Amniotic stem cell (primary cell): Measurements from ENCODE around the gene PDE11A.
"Not testable (repeated sequence)": the region's sequence is repeated elsewhere in the genome, so short reads cannot be mapped to it uniquely, and the experiment has no call there.

ENCODE experiments used
- DNase-seq: peaks from one replicate; lab custom pipeline; 2025; lab: John Stamatoyannopoulos, UW

Gene PDE11A

DNA sequence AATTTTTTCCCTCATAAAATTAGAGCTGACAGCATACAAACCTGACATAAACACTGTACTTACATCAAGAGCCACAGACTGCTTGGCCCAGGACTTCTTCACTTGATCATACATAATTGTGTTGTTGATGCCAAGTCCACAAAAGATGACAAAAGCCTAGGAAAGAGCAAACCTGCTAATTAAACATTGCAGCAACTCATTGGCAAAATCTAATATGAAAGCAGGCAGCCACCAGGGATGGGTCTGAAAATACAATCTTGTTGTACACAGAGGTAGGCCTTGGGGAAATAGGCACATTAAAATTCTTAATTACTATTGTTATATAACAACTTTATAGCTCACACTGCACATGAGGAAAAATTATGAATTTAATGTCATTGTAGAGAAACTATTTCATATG lies 255.8 kb downstream of the PDE11A start:
- DNase-seq, result no peak

DNA sequence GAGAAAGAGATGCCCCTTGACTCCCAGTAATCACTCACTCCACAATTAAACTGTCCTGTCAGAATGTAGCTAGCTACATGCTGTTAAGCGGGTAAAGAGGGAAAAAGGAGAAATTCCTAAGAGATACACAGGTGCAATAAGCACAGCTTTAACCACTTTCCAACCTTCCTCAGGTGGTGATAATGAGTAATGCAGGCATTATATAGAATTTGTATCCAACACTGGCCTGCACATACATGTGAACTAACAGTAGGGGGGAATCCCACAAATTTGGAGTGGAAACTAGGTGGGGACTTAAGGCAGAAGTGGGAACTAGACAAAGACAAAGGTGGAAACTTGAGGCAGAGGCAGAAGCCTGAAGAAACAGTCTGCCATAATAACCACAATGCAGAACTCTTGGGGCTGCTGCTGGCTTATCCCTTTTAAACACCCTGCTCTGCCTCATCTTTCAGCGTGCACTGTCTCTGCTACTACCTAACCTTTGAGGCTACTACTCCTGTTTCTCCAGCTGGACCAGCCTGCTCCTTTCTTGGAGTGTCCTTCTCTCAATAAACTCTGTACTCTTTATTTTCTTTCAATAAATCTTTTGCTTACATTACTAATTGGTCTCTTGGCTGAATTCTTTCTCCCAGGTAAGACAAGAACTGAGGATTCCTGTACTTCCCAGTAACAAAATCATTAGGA lies 259.7 kb downstream of the PDE11A start:
- DNase-seq, result no peak

DNA sequence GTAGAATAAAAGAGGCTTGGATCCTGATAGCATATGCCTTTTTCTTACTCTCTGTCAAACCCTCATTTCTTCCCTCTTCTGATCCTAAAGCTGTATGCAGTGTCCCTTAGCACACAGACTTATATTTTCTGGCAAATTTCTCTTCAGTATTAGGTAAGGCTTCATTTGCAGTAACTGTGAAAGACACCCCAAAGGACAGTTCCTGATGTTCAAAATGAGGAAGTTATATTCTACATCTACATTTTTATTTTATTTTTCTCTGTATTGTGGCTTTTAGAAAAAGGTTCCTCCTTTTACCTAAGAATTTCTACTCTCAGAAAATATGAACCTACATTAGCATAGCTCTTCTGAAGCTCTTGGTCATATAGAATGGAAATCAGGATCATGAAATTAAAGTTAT lies 261.7 kb downstream of the PDE11A start:
- DNase-seq, result no peak

DNA sequence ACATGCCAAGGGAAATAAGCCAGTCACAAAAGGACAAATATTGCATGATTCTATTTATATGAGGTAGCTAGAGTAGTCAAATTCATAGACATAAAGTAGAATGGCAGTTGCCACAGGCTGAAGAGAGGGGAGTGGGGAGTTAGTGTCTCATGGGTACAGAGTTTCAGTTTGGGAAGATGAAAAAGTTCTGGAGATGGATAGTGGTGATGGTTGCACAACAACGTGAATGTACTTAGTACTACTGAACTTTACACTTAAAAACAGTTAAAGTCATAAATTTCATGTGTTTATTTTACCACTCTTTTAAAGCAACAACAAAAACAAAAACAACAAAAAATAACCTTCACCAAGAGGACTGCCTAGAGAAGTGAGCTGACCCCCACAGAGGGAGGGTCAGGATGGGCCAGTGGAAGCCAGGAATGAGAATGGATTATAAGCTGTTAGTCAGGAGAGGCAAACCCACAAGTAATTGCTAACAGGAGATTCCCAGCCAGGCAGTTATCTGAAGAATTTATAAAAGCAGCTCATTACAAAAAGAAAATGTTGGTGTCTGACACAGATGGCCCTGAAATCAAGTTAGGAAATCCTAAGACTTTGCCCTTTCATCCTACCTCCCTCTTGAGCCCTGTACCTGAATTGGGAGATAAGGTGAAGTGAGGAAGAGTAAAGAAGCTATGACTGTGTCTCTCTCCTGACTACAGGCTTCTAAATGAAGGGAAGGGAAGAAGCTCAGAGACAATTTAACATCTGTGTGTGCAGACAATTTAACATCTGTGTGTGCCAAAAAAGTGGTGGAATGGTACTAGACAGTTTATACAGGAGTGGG lies 263.4 kb downstream of the PDE11A start:
- no peak for DNase-seq

DNA sequence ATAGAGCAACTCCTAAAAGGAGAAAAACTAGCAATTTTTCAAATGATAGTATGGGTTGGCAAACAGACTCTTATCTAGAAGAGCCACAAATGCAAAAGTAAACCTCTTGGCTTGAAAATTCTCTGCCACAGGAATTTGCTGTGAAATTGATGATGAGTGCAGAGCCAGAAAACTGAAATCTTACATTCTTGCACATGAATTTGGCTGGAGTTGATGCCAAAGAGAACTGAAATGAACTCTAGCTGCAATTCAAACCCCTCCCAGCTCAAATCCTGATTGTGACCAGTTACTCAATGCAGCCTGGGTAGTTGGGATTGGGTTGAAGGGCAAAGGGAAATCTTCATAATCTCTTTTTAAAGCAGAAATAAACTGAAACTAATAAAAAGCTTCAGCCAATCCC lies 266.6 kb downstream of the PDE11A start:
- DNase-seq, result no peak

DNA sequence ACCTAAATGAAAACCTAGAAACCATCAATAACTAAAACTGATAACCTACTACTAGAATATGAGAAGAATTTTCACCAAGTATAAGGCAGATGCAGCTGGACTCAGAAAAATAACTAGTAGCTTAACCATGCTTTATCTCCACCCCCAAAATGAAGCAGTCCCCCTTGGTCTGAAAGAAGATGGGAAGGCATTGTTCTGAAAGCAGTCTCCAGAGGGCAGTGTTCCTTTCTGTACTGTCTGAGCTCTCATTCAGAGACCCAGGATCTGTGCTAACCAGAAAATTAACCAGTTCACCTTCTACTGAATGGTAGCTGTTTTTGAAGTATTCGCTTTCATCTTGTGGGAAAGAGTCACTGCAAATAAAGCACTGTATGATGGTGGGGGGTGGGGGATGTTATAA lies 273.0 kb downstream of the PDE11A start:
- no peak for DNase-seq

DNA sequence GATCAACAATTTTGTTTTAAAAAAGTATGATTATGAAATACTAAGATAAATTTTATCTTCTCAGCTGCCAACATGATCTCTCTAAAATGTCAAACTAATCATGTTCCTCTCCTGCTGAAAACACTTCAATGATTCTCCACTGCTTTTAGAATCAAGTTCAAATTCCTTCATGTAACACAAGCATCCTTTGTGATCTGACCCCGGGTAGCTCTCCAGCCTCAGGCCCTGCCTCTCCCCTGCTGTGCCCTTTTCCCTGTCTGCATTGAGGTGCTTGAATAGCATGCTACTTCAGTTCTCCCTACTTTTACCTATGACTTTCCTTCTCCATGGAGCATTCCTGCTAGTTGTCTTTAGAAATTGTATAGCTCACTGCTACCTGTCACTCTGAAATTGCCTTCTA lies 274.8 kb downstream of the PDE11A start:
- DNase-seq, result no peak

DNA sequence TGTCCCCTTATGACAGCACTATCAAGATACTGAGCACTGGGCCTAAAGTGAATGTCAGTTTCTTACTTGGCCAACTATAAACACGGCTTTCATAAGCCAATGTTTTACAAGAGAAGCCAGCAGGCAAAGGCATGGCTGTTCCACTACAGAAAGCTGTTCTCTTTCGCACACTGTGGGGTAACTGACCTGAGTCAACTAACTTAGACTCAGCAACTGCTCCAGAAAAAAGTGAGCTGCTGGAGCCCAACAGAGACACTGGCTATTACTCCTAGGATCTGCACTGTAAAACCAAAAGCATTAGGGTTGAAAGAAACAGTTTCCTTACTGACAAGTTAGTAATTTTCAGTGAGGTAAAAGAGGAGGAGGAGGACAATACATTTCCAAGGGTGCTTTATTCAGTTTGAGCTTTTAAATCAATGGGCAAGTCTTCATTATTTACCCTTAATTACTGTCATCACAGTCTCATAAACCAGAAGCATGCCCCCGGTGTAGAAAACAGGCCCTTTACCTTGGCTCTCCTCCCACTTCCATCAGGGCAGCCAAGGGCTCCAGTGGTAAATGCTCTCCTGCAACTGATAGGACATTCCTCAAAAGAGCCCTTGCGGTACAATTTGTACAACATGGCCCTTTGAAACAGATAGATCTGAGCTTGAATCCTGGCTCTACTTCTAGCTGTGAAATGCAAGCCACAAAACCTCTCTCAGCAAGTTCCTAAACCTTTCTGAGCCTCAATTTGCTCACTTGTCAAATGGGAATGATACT lies 275.7 kb downstream of the PDE11A start:
- no peak for DNase-seq

DNA sequence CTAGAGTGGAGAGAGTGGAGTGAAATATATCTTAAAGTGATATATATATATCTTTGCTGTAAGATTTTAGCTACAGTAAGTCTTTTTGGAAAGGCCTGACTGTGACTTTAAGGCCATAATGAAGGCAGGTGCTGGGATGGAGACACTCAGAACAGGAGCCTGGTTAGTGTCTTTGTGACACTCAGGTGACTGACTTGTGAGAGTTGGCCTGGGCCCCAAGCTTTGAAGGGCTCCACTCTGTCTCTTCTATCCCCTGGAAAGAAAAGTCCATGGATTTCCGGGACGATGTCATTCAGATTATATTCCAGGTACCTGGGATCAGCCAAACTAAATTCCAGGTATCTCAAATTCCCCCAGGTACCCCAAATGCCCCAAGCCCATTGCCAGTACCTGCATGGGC lies 276.6 kb downstream of the PDE11A start:
- no peak for DNase-seq

DNA sequence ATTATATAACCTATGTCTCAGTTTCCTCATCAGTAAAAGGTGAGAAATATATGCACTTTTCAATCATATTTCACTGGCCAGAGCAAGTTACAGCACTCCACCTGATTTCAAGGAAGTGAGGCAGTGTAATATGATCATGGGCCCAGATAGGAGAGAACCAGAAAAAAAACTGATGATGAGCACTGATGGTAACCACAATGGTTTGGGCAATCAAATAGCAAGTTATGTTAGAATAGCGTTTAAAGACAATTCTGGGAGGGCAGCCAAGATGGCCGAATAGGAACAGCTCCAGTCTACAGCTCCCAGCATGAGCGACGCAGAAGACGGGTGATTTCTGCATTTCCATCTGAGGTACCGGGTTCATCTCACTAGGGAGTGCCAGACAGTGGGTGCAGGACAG lies 287.4 kb downstream of the PDE11A start:
- not testable (repeated sequence) for DNase-seq

DNA sequence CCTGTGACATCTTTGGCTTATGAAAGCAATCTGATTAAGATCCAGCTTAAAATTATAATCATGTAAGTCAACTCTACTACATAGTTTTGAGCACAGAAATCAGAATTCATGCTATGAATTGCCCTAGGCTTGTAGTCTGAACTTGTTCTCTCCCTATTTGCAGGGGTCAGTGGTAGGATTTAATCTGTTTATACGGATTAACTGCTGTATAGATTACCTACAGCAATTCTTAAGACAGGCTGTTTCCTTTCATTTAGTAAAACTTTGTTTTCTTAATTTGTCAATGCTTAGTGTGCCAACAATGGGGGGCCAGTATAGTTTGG lies 287.9 kb downstream of the PDE11A start:
- DNase-seq, result no peak

DNA sequence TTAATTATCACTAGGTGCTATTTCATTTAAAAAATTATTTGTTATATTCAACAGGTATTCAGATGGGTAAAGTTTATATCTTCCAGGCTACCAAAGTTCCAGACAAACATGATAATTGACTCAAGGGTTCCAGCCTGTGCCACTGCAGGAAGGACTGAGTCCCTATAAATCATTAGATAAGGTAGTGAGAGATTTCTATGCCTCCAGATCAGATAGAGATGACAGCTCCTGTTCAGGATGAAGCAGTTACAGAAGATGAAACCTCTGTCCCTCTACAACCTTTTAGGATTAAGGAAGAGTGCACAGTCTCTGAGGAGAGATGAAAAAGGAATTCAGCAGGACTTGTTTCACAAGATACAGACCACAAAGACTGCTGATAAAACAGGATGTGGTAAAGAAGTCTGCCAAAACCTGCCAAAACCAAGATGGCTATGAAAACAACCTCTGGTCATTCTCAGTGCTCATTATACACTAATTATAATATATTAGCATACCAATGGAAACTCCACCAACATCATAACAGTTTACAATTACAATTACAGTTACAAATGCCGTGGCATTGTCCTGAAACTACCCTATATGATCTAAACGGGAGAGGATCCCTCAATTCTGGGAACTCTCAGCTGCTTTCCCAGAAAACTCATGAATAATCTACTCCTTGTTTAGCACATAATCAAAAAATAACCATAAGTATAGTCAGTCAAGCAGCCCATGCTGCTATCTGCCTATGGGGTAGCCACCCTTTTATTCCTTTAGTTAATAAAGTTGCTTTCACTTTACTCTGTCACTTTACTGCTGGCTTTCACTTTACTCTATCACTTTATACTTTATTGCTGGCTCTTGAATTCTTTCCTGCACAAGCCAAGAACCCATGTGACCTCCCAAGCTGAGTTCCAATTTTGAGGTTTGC lies 288.5 kb downstream of the PDE11A start:
- DNase-seq, result no peak

DNA sequence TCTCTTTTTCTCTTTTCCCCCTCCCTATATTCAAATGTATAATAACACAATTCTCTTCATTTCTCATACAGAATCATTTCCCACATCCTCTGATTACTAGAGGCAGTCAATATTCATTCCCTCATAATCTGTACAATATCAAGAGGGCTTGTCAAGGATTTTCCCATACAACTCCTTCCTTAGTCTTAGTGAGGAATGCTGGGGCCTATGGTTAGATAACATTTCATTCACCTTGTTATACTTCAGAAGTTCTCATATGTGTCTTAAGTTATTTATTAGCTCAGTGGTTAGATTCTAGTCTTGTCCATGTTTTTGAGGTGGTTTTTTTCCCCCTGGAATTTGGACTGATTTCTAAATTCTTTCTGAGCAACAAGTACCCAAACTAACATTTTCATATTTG lies 289.5 kb downstream of the PDE11A start:
- no peak for DNase-seq

DNA sequence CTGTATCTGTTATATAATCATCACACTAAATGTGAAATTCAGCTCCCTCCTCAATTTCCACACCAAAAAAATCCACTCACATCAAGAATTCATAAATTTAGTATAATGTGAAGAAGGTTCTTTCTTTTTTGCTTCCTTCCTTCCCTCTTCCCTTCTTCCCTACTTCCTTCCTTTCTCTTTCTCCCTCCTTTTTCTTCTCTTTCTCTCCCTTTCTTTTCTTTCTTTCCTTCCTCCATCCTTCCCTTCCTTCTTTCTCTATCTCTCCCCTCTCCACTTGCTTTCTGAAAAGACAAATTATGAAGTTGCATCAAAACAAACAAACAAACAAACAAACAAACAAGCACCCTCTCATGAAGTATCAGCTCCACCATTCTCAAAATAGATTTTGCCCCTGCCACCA lies 290.0 kb downstream of the PDE11A start:
- DNase-seq, result no peak

DNA sequence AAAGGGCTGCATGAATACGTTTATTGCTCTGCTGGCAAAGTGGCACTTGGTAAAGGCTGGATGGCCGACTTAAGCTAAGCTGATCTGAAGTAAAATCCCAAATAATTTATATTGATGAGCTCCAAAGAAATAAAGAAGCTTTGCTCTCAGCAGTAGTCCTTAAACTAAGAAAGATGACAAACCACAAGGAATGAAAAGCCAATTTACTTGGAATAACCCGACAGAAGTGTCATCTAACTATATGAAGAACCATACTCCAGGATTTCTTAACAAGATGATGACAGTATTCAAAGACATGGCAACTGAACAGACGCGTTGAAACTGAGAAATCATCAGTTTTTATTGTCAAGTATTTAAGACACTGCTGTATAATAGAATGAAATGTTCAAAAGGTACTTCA lies 294.1 kb downstream of the PDE11A start:
- DNase-seq, result no peak

DNA sequence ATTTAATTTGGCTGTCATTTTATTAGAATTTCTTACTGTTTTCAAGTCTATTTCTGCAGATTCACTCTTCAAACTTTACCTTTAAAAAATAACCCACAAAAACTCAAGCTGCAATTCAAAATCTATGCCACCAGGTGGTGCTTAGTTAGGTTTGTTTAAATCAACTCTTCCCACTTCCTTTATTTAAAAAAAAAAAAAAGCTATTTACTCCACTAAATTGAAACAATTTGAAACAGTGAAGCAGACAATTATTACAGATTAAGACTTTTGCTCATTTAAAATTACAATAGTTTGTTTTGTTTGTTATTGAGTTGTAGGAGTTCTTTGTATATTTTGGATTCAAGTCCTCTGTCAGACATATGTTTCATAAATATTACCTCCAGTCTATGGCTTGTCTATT lies 300.0 kb downstream of the PDE11A start:
- no peak for DNase-seq

DNA sequence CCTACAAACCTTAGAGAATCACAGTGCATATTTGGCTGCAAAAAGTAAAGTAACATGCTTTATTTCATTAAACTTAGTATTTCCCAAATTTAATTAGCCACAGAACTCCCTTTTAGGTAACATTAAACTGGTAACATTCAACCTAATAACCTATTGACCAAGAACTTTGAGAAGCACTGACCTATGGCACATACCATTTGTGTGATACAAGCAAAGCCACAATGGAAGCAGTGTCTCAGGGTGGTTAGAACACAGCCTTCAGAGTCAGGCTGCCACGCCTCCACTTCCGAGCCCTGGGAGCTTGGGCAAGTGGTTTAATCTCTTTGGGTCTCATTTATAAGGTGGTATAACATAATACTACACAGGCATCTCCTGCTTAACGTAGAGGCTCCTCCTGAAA lies 301.4 kb downstream of the PDE11A start:
- DNase-seq, result no peak

DNA sequence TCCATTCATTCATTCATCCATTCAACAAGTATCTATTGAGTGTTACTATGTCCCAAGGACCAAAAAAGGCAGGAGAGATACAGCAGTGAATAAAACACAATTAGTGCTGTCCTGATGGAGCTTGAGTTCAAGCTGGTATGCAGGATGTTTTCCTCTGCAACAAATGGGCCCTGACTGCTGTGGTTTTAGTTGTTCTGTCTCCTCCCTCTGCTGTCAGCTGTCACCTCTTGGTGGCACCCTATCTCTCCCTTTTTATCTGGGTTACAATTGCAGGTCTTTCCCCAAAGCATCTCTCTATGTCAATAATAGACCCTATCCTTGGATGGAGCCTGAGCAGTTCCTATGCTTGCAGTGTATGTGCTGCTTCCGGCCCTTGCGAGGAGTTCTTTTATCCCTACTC lies 304.8 kb downstream of the PDE11A start:
- DNase-seq, result no peak

DNA sequence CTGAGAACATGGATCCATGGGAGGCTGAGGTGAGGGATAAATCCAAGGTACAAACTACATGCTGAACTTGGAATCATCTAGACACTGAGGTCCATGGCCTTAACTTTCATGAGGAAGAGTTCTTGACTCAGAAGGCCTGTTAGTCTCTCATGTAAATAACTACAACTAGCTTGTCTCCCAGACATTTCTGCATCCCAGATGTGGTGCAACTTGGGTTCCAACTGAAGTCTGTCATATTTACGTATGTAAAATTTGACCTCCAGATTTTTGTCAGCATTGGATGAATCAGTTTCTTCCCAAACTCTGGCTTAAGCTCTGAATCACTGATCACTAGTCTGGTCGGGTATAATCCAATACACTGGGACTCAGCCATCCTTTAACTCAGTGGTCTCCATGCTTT lies 306.9 kb downstream of the PDE11A start:
- DNase-seq, result no peak

DNA sequence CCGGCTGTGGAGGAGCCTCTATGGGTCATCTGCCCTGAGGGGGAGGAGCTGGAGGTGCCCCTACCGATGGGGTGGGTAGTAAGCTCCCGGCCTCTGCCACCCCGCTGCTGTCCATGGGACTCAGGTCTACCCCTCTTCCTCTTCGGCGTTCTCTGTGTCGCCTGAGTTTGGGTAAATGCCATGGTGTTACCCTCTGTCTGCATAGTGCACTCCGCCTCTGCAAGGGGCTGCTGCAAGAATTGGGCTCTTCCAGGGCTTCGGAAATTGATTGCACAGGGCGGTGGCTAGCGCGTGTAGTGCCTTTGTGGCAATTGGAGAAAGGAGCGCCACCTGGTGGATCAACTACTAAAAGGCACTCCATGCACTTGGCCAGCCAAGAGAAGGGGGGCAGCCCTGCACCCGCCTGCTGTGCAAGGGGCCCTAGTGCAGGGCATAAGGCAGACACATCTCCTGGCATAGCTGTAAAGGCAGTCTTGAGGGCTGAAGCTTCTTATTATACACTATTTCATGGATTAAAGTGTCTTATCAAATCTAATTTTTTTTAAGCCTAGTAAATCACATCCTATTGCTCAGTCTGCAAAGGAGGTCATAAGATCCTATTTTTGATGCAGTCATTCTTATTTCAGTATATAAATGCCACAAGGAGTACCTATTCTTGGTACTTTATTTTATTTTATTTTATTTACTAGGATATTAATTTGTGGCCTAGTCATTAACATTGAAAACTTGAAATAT lies 308.9 kb downstream of the PDE11A start:
- DNase-seq, result no peak

DNA sequence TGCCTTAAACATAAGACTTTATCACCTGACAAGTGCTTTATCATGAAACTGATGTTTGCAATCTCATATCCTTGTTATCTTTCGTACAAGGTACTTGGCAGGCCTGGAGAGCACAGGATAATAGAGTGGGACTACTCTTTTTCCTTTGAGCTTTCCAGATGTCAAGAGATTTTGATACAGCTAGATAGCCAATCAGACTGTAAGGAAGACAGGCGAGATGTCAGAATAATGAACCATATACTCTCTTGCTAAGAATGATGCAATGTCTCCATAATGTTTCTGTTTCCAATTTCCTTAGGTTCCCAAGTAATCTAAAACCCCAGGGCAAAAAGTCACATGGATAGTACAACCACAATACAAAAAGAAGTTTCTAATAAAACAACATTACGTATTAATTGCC lies 313.1 kb downstream of the PDE11A start:
- no peak for DNase-seq
